Activated CD4-positive, alpha-beta T cell treated with anti-CD3 and anti-CD28 coated beads for 48 hours (primary cell): ENCODE results near the gene HOXC9.
A peak's percentile ranks its signal among the peaks of the same experiment; 100 is the strongest.

Experiments
- DNase-seq: peaks from one replicate; pipeline ENCODE4 v3.0.0-alpha.2; 2020

The HOXC9 gene

DNA sequence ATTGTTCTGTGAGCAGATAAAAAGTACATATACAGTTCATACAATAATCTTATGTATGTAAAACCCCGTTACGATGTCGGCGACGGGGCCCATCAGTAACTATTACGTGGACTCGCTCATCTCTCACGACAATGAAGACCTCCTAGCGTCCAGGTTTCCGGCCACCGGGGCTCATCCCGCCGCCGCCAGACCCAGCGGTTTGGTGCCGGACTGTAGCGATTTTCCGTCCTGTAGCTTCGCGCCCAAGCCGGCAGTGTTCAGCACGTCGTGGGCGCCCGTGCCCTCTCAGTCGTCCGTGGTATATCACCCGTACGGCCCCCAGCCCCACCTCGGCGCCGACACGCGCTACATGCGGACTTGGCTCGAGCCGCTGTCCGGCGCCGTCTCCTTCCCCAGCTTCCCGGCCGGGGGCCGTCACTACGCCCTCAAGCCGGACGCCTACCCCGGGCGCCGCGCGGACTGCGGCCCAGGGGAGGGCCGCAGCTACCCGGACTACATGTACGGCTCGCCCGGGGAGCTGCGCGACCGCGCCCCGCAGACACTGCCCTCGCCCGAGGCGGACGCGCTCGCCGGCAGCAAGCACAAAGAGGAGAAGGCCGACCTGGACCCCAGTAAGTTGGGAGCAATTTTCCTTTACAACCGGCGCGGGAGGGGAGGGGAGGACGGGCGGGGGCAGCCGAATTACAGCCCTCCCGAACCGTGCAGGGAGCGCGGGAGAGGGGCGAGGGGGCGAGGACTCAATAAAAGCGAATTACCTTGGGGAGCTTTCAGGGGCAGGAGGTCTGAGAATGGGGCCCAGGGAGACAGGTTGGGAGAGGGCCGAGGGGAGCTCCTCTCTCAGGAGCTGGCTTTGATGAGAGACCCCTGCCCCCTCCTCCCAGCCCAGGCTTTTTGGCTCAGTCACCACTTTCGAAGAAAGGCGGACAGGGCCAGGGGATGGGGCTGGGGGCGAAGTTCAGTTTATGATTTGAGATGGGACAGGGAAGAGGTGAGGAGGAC lies at the start of gene HOXC9:
Gene HOXC9, plus strand, starts transcription at position 46 of the 999 bp plus-strand sequence. Its CDS starts 28 bp downstream, at position 74.
- DNase-seq = no peak

DNA sequence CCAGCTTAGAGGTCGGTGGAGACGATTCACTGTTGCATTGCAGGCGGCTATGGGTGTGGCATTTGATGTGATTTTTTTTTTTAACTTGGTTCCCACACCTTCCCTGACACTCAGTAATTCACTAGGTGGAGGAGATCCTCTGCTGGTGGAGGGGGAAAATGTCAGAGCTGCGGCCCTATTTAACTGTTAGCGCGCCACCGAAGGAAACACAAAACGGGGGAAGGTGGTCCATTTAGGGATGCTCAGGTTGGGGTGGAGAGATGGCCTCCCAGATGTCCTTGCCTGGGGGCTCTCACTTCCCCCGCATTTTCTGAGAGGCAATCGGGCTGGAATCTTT lies 49.6 kb upstream of the HOXC9 start:
- no peak for DNase-seq

DNA sequence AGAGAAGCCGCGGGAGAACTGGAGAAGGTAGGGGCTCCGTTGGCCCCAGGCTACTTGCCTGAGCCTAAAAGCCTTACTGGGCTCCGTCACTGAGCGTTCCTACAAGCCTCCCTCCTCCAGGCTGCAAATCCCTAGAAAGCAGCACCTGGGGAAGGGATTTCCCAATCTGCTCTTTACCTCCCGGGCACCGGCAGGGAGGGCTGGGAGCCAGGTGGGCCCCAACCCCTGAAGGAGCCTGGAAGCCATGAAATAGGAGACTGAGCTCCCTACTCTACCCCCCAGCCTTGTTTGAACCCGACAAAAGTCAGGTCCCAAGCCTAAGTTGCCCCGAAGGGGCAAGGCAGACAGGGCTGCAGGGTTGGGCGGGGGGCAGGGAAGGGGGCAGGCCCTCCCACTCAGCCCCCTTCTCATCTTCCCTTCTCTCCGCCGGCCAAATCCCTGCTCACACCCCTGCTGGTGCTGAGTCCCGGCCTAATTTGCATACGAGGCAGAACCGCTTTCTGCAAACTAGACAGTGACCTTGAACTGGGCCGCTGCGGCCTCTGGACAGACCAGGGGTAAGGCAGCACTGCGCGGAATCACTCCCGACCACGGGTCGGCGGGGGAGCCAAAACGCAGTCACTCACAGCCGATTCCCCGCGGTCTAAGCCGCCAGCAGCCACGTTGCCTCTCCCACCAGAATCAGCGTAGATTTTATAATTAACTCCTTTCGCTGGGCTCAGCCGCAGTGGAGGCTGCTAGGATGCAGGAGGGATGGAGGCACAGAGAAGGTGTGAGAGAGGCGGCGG lies 49.0 kb upstream of the HOXC9 start:
- DNase-seq = no peak

DNA sequence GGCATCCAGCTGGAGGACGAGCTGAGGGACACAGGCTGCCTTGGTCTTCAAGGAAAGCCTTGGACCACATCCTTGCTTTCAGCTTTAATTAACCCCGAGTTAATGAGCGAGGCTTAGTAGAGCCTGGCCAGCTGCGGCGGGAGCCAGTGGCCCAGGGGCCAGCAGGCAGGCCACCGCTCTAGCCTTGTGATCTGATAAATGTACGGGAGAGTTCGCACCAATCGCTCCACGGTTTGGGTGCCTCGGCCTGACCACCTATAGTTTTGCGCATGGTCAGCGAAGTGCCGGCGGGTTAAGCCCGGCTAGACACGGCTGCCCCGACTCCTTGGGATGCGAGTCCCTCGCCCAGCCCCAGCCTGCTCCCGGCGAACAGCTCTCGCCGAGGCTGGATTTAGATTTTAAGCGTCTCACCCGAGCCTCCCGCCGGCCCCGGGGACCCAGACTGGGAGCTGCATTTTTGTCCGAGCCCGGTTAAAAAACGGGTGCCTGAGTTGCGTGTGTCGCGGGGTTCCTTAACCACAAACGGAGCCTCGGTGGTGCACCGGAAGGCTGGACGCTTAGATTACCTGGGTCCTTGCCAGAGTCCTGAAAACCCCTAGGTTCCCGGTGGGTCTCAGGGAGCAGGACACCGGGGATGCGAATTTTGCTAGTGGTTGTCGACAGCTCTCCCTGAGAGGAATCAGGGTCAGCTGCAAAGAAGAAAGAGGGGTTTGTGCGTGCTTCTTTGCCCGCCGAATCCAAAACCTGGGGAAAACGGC lies 48.2 kb upstream of the HOXC9 start:
- no peak for DNase-seq

DNA sequence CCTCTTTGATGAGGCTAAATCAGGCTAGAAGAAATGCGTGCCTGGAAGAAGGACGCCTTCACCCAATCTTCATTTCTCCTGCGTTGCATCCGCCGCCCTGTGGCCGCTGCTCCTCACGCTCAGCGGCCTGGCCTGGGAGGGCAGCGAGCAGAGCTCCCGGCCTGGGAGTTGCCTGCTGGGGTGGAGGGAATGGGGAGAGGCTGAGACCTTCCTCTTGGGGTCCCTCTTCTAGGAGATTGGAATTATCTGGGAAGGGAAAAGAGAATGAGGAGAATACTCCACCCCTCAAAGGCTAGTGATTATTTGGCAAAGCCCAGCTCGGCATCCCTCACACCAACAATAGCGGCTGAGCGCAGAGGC lies 47.6 kb upstream of the HOXC9 start:
- no peak for DNase-seq

DNA sequence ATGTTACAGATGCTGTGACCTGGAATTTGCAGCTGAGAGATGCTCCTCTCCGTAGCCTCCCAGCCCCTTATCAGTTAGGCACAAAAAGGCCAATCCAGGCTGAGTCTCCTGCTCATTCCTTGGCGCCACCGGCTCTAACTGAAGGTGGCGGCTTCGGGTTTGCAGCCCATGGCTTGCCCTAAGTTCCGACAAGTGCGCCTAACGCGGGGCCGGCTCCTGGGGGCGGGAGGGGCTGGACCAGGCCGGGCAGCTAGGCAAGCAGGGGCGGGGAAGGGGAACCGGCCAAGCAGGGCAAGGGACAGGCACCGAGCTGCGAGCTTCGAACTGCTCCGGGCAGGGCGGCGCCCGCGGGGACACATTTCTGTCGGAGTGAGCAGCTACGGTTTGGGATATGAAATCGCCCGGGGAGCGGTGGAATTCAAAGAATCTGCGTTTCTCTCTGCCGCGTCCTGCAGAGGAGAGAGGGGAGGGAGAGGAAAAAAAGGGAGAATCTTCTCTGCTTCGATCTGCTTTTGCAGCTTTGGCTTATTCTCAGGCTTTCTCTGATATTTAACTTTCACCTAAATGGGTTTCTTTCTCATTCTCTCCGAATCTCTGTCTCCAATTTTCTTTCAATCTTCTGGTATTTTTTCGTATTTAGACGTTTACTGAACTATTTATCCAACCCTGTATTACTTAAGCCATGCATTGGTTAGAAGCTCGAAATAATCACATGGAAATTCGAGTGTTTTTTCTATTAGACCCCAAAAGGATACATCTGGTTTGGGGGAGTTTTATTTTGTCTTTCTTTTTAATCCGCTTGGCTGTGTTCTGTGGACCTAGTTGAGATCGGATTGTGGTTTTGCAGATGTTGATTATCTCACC lies 46.9 kb upstream of the HOXC9 start:
- DNase-seq = no peak

DNA sequence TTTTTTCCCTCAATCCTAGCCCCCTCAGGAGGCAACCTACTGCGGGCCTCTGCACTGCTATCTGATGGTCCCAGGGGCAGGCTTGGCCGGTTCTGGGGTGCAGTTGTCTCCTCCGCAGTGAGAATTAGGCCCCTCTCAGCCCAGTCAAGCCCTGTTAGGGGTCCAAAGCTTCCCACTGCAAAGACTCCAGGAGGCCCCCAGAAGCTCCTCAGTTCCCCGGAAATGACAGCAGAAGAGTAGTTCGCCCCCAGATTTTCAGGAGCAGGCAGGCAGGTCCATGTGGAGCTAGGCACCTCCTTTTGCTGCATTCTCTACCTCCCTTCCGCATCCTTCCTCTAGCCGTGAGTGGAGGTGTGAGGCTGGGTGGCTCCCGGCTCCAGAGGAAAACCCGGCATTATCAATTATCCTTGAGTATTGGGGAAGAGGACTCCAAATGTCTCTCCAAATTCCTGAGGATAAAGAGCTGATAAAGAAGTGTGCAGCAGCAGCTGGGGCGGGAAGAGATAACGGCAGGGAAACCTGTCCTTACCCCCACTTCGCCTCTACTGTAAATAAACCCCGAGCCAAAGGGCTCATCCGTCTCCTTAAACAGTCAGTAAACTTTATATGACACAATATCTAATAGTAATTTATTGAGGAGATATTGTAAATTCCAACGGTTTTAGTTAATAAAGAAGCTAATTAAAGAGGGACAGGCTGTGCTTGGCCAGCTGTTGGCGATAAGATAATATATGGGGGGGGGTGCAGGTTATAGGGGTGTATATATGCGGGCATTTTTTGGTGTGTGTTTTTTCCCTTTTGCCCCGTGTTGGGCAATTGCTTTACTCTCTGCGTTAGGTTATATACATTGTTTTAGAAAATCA lies 45.9 kb upstream of the HOXC9 start:
- DNase-seq = no peak

DNA sequence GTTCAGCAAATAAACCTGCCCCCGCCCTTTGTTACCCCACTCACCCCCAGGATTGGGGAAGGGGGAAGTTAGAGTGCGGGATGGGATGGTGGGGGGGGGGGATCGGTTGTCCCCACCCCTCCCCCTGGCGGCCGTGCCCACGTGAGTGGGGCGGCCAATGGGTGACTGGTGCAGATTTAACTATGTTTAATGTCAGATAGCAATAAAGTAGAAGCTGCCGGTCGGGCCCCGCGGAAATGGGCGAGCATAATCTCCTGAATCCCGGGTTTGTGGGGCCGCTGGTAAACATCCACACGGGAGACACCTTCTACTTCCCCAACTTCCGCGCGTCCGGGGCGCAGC lies 45.3 kb upstream of the HOXC9 start, which contains the start of gene HOXC12:
Gene HOXC12, plus strand, starts transcription at position 210 of the 342 bp plus-strand sequence. Its CDS starts 27 bp downstream, at position 237.
- no peak for DNase-seq

DNA sequence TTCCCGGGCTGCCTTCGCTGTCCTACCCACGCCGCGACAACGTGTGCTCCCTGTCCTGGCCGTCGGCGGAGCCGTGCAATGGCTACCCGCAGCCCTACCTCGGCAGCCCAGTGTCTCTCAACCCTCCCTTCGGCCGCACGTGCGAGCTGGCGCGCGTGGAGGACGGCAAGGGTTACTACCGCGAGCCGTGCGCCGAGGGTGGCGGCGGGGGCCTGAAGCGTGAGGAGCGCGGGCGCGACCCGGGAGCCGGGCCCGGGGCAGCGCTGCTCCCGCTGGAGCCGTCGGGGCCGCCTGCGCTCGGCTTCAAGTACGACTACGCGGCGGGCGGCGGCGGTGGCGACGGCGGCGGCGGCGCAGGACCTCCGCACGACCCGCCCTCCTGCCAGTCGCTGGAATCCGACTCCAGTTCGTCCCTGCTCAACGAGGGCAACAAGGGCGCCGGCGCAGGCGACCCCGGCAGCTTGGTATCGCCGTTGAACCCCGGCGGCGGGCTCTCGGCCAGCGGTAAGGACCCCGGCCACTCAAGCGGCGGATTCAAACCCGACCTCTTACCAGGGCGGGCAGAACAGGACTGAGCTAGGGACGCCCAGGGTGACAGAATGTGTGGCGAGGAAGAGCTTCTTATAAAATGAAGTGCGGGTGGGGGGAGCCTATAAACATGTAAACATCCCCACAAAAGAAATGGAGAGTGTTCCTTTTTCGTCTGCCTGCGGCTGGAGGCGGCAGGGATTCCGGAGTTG lies 44.8 kb upstream of the HOXC9 start:
- DNase-seq = no peak

DNA sequence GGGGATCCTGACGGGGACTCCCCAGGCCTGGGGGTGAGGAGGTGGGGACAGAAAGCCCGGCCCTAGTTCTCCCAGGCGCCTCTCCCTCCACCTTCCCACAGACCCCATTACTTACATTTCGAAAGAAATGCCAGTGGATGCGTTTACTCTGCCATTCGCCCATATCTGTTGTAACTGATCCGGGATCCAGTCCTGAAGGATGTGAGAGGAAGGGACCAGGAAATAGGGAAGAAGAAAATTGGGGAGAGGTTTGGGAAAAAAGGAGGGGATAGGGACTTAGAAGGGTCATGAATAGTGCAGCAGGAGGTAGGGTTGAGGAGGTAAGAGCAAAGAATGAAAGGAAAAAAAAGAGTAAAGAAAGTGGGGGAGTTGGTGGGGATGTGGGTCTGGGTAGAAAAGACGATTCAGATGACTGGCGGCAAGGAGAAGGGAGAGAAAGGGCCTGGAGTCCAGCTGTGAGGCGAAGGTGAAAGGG lies 44.1 kb upstream of the HOXC9 start:
- DNase-seq = no peak

DNA sequence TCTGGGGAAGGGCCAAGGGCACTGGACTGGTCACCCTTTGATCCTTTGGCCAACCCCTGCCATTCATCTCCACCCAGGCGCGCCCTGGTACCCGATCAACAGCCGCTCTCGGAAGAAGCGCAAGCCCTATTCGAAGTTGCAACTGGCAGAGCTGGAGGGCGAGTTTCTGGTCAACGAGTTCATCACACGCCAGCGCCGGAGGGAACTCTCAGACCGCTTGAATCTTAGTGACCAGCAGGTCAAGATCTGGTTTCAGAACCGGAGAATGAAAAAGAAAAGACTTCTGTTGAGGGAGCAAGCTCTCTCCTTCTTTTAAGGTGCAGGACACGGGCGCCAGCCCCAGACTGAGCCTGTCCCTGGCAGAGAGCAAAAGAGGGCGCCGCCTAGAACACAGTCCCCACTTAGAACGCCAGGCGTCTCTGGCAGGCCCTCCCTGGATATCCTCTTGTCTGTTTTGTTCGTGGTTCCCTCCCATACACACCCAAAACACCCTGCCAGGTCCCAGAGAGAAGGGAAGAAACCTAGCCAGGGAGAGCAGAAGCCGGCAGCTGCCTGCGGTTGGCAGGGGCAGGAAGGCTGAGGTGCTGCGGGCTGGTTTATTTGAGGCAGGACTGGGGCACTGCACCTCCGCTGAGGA lies 43.6 kb upstream of the HOXC9 start:
- DNase-seq = peak; percentile 37

DNA sequence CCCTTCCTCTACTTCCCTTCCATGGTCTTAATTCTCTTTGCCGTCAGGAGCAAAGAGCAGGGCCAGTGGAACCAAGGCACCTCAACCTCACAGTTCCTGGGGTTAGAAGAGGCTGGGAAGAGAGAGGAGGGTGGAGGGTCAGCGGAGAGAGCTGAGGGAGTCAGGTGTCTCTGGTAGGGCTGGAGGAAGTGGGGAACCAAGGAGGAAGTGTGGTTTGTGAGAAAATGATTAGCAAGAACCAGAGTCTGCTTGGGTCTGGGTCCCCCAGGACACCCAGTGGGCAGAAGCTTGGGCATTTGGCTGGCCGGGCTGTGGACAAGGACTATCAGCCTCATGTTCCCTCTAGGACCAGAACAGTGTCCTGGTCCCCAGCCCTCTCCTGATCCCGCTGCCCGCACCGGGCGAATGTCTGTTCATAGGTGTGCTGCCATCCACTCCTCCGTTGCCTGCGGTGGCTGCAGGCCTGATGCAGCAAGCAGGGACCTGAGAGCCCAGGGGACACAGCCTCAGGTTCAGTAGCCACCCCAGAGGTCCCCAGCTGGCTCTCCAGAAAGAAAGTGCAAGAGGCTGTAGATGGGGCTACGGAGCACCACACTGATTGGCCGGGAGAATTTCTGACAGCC lies 42.9 kb upstream of the HOXC9 start:
- DNase-seq = no peak

DNA sequence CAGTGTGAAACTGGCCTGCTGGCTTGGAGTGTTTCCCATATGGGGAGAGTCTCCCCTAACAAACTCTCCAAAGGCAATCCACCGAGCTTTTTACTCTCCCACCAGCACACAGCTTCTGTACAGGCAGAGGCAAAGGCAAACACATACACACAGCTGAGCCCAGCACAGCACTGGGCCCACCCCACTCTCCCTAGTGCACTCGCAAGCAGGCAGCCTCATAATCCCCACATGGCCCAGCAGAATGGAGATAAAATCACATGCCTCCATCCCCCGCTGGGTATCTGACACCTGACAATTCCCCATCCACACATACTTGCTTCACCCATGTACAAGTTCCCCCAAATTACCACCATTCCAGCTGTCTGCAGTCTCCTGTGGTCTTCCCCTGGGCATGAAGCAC lies 41.8 kb upstream of the HOXC9 start:
- DNase-seq = no peak

DNA sequence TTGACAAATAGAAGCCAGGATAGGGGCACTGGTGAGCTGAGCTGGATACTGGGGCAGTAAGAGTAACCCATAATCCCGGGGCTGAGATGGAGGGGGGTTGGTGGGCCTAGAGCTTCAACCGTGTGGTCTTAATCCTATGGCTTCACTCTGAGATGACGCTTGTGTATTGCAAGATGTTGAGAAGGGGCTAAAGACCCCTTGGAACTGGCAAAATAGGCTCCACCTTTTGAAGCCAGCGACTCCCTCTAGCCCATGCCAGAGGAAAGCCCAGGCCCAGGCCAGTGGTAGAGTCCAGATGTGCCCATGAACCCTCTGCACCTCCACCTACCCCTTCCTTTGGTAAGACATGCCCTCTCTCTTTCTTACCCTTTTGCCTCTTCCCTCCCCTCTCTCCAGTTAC lies 40.6 kb upstream of the HOXC9 start:
- DNase-seq = no peak

DNA sequence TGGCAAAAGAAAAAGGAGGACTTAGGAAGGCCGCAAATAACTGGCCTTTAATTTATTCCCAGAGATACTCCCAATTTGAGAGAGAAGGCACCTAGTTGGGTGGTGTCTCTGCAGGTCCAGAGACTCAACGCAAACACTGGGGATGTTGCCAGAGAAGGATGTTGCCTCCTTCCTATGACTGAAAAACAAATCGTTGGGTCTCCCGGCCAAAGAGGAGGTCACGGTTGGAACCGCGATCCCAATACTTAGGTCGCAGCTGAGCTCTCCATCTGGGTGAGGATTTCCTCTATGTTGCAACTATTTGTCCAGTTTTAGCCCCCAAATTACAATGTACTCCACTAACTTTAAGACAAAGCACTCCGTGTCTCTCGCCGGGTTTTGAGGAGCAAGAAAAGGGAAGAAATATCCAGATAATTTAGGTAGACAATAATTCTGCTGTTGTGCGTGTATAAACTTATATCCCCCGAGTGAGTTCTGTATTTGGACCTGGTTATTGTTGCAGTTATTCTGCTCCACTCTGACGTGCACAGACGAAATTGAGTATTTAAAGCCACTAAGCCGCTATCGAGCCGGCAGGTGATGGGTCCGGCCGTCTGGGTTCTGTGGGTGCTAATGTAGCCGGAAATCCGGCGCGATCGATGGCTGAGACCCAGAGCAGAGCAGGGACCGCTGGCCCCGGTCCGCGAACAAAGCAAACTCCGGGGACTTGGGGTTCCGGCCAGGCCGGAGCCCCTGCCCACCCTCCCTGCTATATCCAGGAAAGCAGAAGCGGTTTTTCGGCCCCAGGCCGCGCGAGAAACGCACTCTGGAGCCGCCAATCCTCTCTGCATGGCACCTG lies 39.6 kb upstream of the HOXC9 start:
- DNase-seq = no peak

DNA sequence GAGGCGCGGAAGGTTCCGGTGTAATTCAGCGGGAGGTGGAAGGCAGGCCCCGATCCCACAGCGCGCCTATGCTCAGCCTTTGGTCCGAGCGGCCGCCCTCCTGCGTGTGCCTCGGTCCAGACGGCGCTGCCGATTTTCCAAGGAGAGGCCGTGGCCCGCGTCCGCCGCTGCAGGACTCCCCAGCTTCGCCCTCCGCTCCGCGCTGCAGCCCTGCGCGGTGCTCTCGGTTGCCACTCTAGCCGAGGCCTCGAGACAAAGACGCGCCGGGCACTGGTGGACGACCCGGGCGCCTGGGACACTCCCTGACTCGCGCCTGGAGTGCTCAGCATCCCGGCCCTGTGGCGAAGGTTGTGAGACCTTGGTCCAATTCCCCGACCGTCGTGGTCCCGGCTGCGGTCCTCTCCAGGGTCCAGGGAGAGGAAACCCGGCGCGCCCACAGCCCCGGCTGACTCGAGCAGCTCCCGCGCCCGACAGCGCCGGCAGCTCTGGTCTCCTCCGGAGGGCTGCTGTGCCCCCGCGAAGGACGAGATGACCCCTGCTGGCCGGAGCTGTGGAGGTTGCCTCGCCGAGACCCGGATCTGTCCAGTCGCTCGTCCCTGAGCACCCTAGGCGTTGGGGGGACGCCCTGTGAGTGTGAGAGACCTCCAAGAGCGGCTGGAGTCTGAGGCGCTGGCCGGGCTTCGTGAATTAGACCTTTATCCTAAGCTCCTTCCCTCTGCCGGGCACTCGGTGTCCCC lies 38.8 kb upstream of the HOXC9 start:
- DNase-seq = no peak

DNA sequence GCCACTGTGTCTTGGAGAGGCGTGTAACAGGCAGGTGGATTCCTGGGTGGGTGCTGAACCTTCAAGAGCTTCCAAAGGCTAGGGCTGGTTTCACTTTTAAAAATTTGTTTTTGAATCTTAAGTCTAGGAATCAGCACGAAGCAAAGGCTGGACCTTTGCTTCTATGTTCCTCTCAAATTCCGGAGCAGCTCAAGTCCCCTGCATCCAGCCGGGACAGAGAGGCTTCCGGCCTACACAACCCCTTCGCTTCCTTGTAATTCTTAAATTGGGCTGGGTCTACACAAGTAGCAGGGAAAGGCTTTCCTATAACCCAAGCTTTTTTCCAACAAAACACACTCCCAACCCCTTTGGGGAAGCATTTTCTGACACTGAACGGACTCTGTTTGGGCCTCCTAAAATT lies 37.0 kb upstream of the HOXC9 start:
- no peak for DNase-seq
